ENCODE data around the gene LRRN3.

LRRN3 gene

GRCh38 chr7:111101856-111102646 lies 11.1 kb downstream of the LRRN3 start:
- H3K27ac ChIP-seq, result no peak overlapping the region
- TF ChIP-seq CTCF (IDR thresholded peaks at IDR 0.05), result no peak
- H3K9ac ChIP-seq, result no peak overlapping the region
- no peaks in the 10 kb centered on the region for H3K27me3 ChIP-seq (ENCODE audit: control insufficient read depth, insufficient read depth, low read length)
- H3K79me2 ChIP-seq, result no peaks in the 10 kb centered on the region
- no peaks in the 10 kb centered on the region for H3K36me3 ChIP-seq (ENCODE audit: control insufficient read depth, insufficient read depth, low read length)
- no peaks in the 10 kb centered on the region for H3K4me1 ChIP-seq
- H3K4me3 ChIP-seq (ENCODE audit: low read depth, low read length), result no peak overlapping the region
- H3K4me2 ChIP-seq (ENCODE audit: low read length), result no peak overlapping the region
- H3K9me3 ChIP-seq (ENCODE audit: control insufficient read depth, low read length), result no peaks in the 10 kb centered on the region
- no peak overlapping the region for H2AFZ ChIP-seq

- Histone ChIP-seq H3K4me3 (ENCODE audit: low read depth, low read length) (no peak overlapping the region), H3K4me2 (ENCODE audit: low read length) (no peak overlapping the region), H3K36me3 (ENCODE audit: control insufficient read depth, insufficient read depth, low read length) (no peaks in the 10 kb centered on the region), H2AFZ (no peak overlapping the region), H3K27ac (no peak overlapping the region), H3K4me1 (peaks cover 6% of the 10 kb centered on the region), H3K9ac (no peak overlapping the region), H3K27me3 (ENCODE audit: control insufficient read depth, insufficient read depth, low read length) (no peaks in the 10 kb centered on the region), H3K79me2 (no peaks in the 10 kb centered on the region), H3K9me3 (ENCODE audit: control insufficient read depth, low read length) (no peaks in the 10 kb centered on the region)
- no peak for TF ChIP-seq CTCF (IDR thresholded peaks at IDR 0.05)
Measured at GRCh38 chr7:111103136-111103535, 12.2 kb downstream of the LRRN3 start.

- H3K27me3 ChIP-seq (ENCODE audit: control insufficient read depth, insufficient read depth, low read length), result no peaks in the 10 kb centered on the region
- no peak overlapping the region for H3K4me3 ChIP-seq (ENCODE audit: low read depth, low read length)
- no peaks in the 10 kb centered on the region for H3K36me3 ChIP-seq (ENCODE audit: control insufficient read depth, insufficient read depth, low read length)
- H2AFZ ChIP-seq, result no peak overlapping the region
- H3K79me2 ChIP-seq, result no peaks in the 10 kb centered on the region
- no peak overlapping the region for H3K4me2 ChIP-seq (ENCODE audit: low read length)
- no peak overlapping the region for H3K9ac ChIP-seq
- H3K27ac ChIP-seq, result no peak overlapping the region
- H3K9me3 ChIP-seq (ENCODE audit: control insufficient read depth, low read length), result no peaks in the 10 kb centered on the region
- no peak for TF ChIP-seq CTCF (IDR thresholded peaks at IDR 0.05)
- peaks cover 6% of the 10 kb centered on the region for H3K4me1 ChIP-seq
Measured at GRCh38 chr7:111103678-111104274, 12.8 kb downstream of the LRRN3 start.

- Histone ChIP-seq H3K4me2 (ENCODE audit: low read length) (no peak overlapping the region), H3K9ac (no peak overlapping the region), H2AFZ (no peak overlapping the region), H3K4me3 (ENCODE audit: low read depth, low read length) (no peak overlapping the region), H3K36me3 (ENCODE audit: control insufficient read depth, insufficient read depth, low read length) (no peaks in the 10 kb centered on the region), H3K9me3 (ENCODE audit: control insufficient read depth, low read length) (no peaks in the 10 kb centered on the region), H3K4me1 (peaks cover 6% of the 10 kb centered on the region), H3K27ac (no peak overlapping the region), H3K27me3 (ENCODE audit: control insufficient read depth, insufficient read depth, low read length) (no peaks in the 10 kb centered on the region), H3K79me2 (no peaks in the 10 kb centered on the region)
- TF ChIP-seq CTCF (IDR thresholded peaks at IDR 0.05), result no peak
Measured at GRCh38 chr7:111104710-111105109, 13.8 kb downstream of the LRRN3 start.
